Medulla oblongata (tissue), 1 donor: ENCODE results near the gene MTF1.
"Not testable (repeated sequence)": the region's sequence is repeated elsewhere in the genome, so short reads cannot be mapped to it uniquely, and the experiment has no call there.

Experiments
- DNase-seq: peaks from one replicate; pipeline ENCODE4 v3.0.0-alpha.2; 2015; ENCODE audit errors: extremely low spot score

Gene MTF1

GRCh38 chr1:37793773-37794371 lies 65.5 kb downstream of the MTF1 start, which contains the start of gene MANEAL:
Gene MANEAL (plus strand): TSS chr1:37793847. CDS start chr1:37794183, 336 bp downstream.
- DNase-seq = peak; percentile 11

GRCh38 chr1:37792943-37793686 lies 66.3 kb downstream of the MTF1 start:
- DNase-seq = no peak

GRCh38 chr1:37782491-37782890 lies 76.9 kb downstream of the MTF1 start:
- no peak for DNase-seq

- DNase-seq = no peak
These were observed 80.7 kb downstream of the MTF1 start for GRCh38 chr1:37778654-37779053.

GRCh38 chr1:37776946-37777516 lies 82.4 kb downstream of the MTF1 start:
- no peak for DNase-seq

- not testable (repeated sequence) for DNase-seq
These were observed 88.0 kb downstream of the MTF1 start for GRCh38 chr1:37771440-37771839.

GRCh38 chr1:37767488-37767887 lies 91.9 kb downstream of the MTF1 start:
- DNase-seq = no peak

GRCh38 chr1:37765916-37766664 lies 93.3 kb downstream of the MTF1 start:
- no peak for DNase-seq

- DNase-seq = no peak
These were observed 94.4 kb downstream of the MTF1 start, which contains the start of gene EPHA10 for GRCh38 chr1:37764888-37765441. Gene EPHA10 (minus strand): TSS chr1:37765120. CDS start chr1:37765066, 54 bp downstream.

GRCh38 chr1:37764414-37764825 lies 95.0 kb downstream of the MTF1 start:
- DNase-seq = no peak

- no peak for DNase-seq
These were observed 95.5 kb downstream of the MTF1 start for GRCh38 chr1:37763791-37764413.

GRCh38 chr1:37762516-37762915 lies 96.9 kb downstream of the MTF1 start:
- no peak for DNase-seq

- no peak for DNase-seq
These were observed 97.8 kb downstream of the MTF1 start for GRCh38 chr1:37761416-37762095.
